HUDEP-2 (cell line): ENCODE results near the gene URB2.
"Not testable (repeated sequence)": the region's sequence is repeated elsewhere in the genome, so short reads cannot be mapped to it uniquely, and the experiment has no call there.

Experiments used
- DNase-seq, 76 experiments: peaks; one replicate each; lab custom pipeline; 2025; ENCODE audit not compliant: unreplicated experiment in 76 of 76; lab: John Stamatoyannopoulos, UW

URB2 gene

DNA sequence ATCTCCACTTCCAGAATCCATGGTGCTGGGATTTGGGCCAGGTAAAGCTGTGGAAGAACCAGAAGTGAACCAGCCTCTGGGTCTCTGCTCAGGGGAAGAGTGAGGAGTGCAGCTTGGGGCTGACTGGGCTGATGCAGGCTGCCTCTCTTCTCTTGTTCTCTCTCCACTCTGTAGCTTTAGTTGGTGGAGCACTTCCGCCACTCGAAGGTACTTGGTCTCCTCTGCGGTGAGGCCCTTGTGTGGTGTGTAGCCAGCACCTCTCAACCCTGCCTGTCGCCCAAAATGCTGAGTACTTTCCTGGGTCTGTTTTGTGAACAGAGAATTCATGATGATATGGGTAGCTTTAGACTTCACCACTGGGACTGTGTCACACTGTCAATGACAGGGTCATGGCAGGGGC is 63.2 kb downstream of the URB2 start:
- DNase-seq = no peak

DNA sequence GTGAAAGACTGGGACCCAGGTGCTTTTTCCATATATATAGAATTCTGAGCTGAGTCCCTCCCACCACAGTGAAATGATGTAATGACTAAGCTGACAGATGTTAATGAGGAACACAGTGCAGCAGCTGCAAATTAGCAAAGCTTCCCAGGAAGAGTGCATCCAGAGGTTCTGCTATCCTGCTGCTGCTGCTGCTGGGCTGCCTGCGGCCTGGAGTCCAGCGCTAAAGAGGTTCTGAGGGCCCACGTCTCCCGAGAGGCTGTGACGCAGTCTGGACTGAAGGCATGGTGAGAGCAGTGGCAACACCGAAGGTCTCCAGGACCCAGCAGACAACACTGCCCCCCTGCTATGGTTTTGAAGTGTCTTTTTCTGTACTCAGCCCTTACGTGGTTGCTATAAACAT is 63.9 kb downstream of the URB2 start:
- DNase-seq = no peak

DNA sequence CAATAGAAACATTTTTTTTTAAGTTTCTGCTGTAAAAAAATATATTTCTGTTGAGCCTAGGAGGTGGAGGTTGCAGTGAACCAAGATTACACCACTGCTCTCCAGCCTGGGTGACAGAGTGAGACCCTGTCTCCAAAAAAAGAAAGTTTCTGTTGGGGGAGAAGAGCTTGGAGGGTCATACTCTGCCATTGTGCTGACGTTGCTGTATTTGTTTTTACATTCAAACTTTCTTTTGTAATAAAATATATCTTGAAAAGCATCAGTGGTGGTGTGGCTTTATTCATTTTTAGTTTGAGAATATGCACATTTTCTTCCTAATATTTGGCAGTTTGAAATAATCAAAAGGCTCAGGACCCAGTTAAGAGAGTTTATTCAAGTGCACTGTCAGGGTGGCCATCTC is 64.6 kb downstream of the URB2 start:
- no peak for DNase-seq

DNA sequence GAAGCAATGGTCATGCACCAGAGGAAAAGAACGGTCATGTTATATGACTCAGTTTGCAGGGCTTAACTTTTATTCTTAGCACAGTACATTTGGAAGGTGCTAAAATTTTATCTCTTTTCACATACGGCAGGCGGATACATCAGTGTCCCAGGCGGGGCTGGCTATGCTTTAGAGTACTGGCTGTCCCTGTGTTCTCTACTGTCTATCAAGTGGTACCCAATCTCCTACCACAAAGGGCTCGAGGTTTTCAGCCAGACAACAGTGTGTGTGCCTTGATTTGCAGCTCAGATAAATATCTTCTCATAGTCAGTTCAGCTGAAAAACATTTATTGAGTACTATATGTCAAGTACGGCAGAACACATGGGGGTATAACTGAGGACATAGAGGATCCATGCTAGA is 65.3 kb downstream of the URB2 start:
- DNase-seq = no peak

DNA sequence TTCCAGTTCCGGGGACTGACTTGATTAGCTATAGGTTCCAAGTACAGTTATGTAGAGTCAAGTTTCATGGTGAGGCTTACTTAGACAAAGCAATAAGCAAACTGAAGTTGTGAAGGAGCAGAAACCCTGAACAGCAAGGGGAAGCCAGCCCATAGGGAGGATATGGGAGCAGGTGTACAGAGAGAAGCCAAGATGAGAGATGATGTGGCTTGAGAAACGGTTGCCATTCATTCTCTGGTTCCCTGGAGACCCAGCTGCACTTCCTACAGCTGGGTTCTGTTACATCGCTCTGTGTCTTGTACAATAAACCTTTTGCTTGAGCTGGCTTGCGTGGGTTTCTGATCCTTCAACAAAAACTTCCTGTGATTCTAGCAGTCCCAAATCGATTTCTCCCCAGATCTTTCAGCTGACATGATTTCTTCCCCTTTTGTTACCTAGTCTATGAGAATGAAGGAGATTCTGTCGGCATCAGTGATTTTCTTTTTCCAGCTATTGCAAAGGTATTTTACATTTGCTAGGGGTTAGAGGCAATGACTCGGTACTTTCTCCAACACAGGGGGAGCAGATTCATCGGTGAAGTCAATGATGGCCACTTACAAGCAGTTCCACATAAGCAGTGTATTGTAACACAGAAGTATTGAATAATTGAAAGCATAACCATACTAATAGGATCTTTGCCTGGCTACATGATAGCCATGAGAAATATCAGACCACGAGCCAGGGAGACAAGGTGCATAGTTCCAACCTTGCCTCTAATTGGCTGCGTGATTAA is 67.3 kb downstream of the URB2 start:
- no peak for DNase-seq

DNA sequence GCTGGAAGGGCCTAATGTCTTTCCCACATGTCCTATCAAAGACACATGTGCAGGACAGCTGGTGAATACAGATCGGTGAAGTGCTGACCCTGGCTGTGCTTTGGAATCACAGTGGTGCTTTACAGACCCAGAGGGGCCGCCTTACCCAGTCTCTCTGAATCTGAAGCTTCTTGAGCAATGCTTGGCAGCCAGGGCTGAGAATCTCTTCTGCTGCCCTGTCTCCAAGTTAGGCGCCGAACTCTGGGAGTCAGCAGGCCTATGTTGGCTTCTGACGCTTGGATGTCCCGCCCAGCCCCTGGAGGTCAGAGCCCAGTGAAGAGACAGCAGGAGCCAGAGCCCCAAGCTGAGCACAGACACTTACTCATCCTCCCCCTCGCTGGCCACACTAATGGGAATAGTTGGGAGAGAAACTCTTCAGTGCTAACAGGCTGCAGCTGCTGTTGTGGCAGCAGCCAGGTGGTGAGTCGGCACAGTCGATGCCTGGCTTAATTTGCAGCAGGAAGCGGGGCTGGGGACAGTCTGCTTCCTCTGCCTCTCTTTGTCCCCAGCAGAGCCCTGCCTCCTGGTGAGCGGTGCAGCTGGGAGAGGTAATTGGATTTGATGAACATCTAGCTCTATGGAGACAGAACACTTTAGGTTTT is 68.1 kb downstream of the URB2 start:
- no peak for DNase-seq

DNA sequence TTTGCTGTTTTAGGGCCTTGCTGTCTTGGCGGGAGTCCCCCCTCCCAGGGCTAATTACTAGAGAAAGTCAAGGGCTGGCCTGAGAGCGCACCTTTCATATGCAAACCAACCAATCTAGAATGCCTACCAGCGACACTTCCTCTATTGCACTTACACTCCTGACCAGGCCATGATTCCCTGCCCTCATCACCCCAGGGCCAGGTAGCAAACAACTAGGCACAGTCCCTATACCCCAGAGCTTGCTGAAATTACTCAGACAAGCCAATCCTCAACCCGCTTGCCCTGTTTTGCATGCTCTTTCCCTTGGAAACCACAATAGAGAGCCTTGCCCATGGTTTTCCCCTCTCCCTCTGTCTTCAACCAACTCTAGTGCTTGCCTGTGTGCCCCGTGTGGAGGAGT is 70.3 kb downstream of the URB2 start:
- DNase-seq = no peak

DNA sequence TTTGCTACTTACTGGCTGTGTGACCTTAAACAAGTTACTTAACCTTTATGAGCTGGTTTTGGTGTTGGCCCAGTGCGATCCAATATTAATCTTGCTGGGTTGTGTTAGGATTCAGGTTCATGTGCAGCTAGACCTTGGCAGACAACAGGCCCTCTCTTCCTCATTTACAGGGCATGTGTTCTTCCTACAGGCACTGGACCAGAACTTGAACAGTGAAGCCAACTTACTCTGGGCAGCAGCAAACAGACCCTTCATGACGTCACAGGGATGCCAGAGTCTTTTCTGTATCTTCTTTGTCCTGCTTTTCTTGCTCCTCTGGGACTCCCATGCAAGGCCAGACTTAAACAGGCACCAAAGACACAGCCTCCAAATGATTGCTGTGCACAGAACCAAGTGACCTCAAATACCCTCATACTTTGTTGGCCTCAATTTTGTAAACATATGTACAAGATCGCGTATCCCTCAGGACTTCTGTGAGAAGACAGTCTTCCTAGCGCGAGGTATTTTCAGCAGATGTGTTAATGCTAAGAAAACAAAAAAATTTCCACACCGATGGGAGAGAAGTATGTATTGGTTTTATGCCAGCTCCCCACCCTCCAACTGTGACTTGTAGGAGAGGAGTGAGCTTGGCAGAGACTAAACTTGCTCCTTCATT is 73.7 kb downstream of the URB2 start:
- DNase-seq = peak in 1 of 76 experiments; percentile 6

DNA sequence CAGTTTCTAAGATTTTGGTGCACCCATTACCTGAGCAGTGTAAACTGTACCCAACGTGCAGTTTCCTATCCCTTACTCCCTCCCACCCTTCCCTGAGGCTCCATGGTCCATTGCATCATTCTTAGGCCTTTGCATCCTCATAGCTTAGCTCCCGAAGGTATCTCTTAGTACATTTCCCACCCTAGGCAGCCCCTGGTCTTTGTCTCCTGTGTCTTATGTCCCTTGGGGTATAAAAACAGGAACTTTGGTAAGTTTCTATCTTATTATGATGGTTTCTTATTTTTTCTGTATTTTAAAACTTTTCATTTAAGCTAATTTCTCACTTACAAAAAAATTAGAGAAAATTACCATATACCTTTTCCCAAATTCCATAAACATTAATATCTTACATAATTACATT is 78.1 kb downstream of the URB2 start:
- no peak for DNase-seq

DNA sequence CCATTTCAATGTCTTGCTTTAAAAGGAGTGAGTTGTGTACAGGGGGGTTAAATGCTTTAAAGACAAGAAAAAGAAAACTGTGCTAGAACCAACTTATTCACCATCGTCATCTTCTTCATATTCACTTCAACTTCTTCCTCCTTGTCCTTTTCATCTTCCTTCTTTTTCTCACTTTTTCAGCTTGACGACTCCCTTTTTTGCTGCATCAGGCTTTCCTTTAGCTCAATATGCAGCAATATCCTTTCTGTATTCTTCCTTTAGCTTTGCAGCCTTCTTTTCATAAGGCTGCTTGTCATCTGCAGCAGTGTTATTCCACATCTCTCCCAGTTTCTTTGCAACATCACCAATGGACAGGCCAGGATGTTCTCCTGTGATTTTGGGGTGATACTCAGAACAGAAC is 79.1 kb downstream of the URB2 start:
- DNase-seq = not testable (repeated sequence)

DNA sequence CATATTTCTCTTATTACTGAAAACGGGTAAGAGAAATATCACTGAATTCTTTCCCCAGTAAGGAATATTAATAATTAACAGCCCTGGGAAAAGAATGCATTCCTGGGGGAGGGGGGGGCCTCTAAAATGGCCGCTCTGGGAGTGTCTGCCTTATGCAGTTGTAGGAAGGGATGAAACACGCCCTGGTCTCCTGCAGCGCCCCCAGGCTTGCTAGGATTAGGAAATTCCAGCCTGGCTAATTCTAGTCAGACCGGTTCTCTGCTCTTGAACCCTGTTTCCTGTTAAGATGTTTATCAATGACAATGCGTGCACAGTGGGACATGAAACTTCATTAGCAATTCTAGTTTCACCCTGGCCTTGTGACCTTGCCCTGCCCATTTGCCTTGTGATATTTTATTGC is 81.1 kb downstream of the URB2 start:
- not testable (repeated sequence) for DNase-seq

DNA sequence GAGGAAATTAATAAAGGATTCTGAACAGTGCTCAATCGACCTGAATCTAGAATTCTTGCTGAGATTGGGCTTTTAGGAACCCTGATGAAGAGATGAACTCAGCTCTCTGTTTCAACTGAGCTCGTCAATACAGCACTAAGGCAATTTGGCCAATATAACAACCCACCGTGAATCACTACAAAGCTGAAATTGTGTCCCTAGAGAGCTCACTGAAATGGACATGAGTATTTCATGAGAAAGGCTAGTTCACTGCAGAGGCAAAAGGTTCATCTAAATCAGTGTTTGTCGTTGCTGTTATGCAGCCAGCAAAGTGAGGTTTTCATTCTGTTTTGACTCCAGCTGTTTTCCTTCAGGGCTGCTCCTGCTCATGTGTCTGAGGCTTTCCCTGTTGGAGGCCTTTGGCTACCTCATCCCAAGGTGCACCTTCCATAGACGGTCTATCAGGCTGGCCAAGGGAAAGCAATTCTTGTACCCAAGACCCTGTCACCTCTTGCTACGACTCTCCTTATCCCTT is 83.5 kb downstream of the URB2 start:
- no peak for DNase-seq
